GM21529 (cell line): ENCODE data around the gene OR2T11.
A peak's percentile ranks its signal among the peaks of the same experiment; 100 is the strongest.
"Not testable (repeated sequence)": the region's sequence is repeated elsewhere in the genome, so short reads cannot be mapped to it uniquely, and the experiment has no call there.

Source experiments
- ATAC-seq: cut with Tn5 transposase; IDR thresholded peaks from one replicate; pipeline ENCODE4 v1.9.1; 2021; ENCODE audit not compliant: unreplicated experiment

The OR2T11 gene

GRCh38 chr1:248634991-248635390, at the start of gene OR2T11:
Gene OR2T11 (minus strand): TSS chr1:248635091. CDS start chr1:248627128, 7,963 bp downstream.
- not testable (repeated sequence) for ATAC-seq

- ATAC-seq, result no peak
Observed at GRCh38 chr1:248681651-248682050, 46.8 kb upstream of the OR2T11 start.

- ATAC-seq, result no peak
Observed at GRCh38 chr1:248670003-248670402, 35.1 kb upstream of the OR2T11 start.

- ATAC-seq, result peak; percentile 98
Observed at GRCh38 chr1:248663453-248664328, 28.8 kb upstream of the OR2T11 start.

GRCh38 chr1:248656797-248657196, 21.9 kb upstream of the OR2T11 start:
- ATAC-seq, result peak; percentile 75

GRCh38 chr1:248655354-248655753, 20.5 kb upstream of the OR2T11 start, which contains the start of gene OR2T27:
Gene OR2T27 (minus strand): TSS chr1:248655528. CDS start chr1:248650884, 4,644 bp downstream.
- peak; percentile 60 for ATAC-seq

- not testable (repeated sequence) for ATAC-seq
Observed at GRCh38 chr1:248648770-248649536, 14.1 kb upstream of the OR2T11 start.

GRCh38 chr1:248645178-248645577, 10.3 kb upstream of the OR2T11 start, which contains the start of gene OR2T35:
Gene OR2T35 (minus strand): TSS chr1:248645278. CDS start chr1:248639258, 6,020 bp downstream.
- ATAC-seq, result not testable (repeated sequence)

- peak; percentile 67 for ATAC-seq
Observed at GRCh38 chr1:248642971-248643651, 8.2 kb upstream of the OR2T11 start.

- ATAC-seq, result not testable (repeated sequence)
Observed at GRCh38 chr1:248641583-248641982, 6.7 kb upstream of the OR2T11 start.

GRCh38 chr1:248640906-248641305, 6.0 kb upstream of the OR2T11 start:
- ATAC-seq, result peak; percentile 37

GRCh38 chr1:248639652-248640051, 4.8 kb upstream of the OR2T11 start:
- ATAC-seq, result peak; percentile 30

- ATAC-seq, result not testable (repeated sequence)
Observed at GRCh38 chr1:248636612-248637011, 1.7 kb upstream of the OR2T11 start.

GRCh38 chr1:248631354-248632008, 3.4 kb downstream of the OR2T11 start:
- ATAC-seq, result no peak

- ATAC-seq, result no peak
Observed at GRCh38 chr1:248630551-248630950, 4.3 kb downstream of the OR2T11 start.

GRCh38 chr1:248627971-248628844, 6.7 kb downstream of the OR2T11 start:
- peak; percentile 99 for ATAC-seq

GRCh38 chr1:248625971-248626370, 8.9 kb downstream of the OR2T11 start:
- no peak for ATAC-seq

- no peak for ATAC-seq
Observed at GRCh38 chr1:248625166-248625565, 9.7 kb downstream of the OR2T11 start.

- peak; percentile 96 for ATAC-seq
Observed at GRCh38 chr1:248622570-248623001, 12.3 kb downstream of the OR2T11 start.
